ENCODE results near the gene MPRIP. TPM values are rescaled to one million over a fixed set of nuclear protein-coding genes. Genes with fewer than 3 reads are reported as not detected.

Gene MPRIP
- total RNA-seq, 8 experiments from 2014 or later: 35.0 to 136 (median 91.5) TPM

DNA sequence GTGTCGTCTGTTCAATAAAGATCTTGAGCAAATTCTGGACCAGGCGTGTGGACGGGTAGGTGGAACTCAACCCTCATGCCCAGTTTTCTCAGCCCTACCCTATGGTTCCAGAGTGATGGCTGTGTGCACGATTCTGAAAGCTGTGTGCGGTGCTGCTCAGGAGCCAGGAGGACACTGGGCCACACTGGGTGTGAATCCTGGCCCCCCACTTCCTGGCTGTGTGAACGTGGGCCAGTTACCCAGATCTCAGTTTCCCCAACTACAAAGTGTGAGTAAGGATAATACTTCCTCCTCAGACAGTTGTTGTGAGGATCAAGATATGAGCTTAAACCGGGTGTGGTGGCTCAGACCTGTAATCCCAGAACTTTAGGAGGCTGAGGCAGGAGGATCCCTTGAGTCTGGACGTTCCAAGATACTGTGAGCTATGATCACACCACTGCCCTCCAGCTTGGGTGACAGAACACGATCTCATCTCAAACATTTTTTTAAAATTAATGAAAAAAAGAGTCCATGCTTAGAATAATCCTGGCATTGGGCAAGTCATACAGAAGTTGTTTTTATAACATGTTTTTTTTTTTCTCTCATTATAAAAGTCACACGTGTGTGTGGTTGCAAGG, 14.7 kb upstream of the MPRIP start:
- Histone ChIP-seq H3K27ac (no peak overlapping the region), H3K4me3 (no peak overlapping the region), H3K4me1 (replicated peaks in 1 of 2) (peaks cover 16 to 47% of the 10 kb centered on the region in 2 donors)
- WGBS, 10 experiments: 44 to 100% (median 79%) methylated on average over 1 to 7 of the region's 10 CpGs; no CpG with 5 or more reads in 2 of the 10 experiments
- ATAC-seq (replicated peaks in 6 of 8): peak in 3 of 8 experiments; percentile 2 to 3 (median 2)
- in situ Hi-C loops (cut with MboI; ENCODE audit: low pct_unique_long_range_greater_than_20kb in 2 of 9, low sequenced_read_pairs in 9 of 9, unreplicated experiment in 9 of 9): no loop called here

DNA sequence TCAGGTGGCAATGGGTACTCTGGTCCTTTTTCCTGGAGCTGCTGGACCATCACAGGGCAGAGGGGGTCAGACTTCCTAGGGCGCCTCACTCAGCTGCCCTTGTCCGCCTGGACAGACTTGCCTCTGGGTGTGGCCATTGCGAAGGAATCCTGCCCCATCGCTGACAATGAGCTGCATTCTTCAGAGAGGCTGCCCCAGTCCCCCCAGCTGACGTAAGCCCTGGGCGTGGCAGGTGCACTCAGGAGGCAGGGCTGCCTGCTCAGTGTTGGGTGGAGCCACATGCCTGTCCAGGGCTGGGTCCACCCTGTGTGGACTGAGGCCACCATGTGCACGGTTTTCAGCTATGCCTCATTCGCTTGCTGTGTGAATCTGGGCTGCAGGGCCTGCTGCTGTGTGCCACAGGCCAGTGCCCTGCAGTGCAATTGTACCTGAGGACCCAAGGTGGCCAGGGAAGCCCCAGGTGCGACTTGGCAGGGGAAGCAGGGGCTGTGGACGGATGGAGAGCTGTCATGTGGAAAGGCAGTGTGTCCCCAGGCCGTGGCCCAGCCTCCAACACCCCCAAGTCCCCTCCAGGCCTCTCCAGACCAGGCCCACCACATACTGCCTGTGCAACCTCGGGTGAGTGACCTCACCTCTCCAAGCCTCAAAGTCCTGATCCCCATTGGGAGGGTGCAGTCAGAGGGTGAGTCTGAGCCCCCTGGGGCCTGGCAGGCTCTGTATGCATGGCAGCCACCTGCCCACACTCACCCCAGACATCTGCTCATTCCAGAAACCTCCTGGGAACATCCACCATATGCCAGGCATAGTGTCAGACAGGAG, 14.0 kb upstream of the MPRIP start:
- Histone ChIP-seq H3K4me1 (replicated peaks in 1 of 2) (peaks cover 16 to 40% of the 10 kb centered on the region in 2 donors), H3K27ac (no peak overlapping the region), H3K4me3 (no peak overlapping the region)
- WGBS, 10 experiments: 0 to 86% (median 54%) methylated on average over 1 to 4 of the region's 12 CpGs; no CpG with 5 or more reads in 3 of the 10 experiments
- in situ Hi-C loops (cut with MboI; ENCODE audit: low pct_unique_long_range_greater_than_20kb in 2 of 9, low sequenced_read_pairs in 9 of 9, unreplicated experiment in 9 of 9): no loop called here
- ATAC-seq (replicated peaks in 6 of 8): peak; percentile 91 to 99 (median 94)

DNA sequence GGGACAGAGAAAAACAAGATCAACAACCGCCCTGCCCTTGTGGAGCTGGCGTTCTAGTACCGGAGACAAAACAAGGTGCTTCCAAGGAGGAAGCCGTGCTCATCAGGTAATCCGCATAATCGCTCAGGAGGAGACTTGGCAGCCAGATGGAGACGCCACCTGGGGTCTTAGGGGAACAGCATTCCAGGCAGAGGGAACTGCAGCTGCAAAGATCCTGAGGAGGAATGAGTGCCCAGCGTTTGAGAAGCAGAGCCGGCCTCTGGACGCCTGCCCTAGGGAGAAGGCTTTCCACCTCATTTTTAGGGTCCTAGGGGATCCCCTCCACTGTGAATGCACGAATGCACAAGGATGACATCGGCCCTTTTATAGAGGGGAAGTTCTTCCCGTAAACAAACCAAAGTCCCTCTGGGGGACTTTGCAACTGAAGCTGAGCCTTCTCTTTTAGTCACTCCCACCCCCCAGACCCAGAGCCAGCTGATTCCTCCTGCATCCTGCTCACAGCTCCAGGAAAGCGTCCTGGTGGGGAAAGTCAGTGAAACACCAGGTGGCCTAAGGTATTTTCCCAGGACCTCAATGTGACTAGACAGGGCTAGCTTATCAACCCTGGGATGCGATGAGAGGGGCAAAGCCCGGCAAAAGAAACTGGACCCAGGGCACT, 13.2 kb upstream of the MPRIP start:
- ATAC-seq (replicated peaks in 6 of 8): no peak
- Histone ChIP-seq H3K4me1 (replicated peaks in 1 of 2) (peaks cover 16 to 40% of the 10 kb centered on the region in 2 donors), H3K4me3 (no peak overlapping the region), H3K27ac (no peak overlapping the region)
- WGBS, 10 experiments: 64 to 100% (median 83%) methylated on average over 1 to 12 of the region's 16 CpGs; no CpG with 5 or more reads in 2 of the 10 experiments
- in situ Hi-C loops (cut with MboI; ENCODE audit: low pct_unique_long_range_greater_than_20kb in 2 of 9, low sequenced_read_pairs in 9 of 9, unreplicated experiment in 9 of 9): no loop called here

DNA sequence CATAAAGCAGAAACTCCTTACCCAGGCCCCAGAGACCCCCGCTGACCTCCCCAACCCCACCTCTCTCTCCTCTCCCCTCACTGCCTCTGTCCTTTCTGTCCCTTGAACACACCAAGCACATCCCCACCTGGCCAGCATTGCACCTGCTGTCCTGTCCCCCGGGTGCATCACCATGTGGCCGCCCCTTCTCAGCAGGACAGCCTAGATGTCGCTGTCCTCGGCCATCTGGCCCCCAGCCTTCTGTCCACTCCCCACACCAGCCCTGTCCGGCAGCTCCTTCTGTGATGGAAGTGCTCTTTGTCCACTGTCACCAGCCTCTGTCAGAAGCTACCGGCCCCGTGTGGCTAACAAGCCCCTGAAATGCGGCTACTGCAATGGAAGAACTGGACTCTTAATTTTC, 12.3 kb upstream of the MPRIP start:
- 56 to 70% methylated on average over 2 to 3 of the region's 9 CpGs; no CpG with 5 or more reads in 8 of the 10 experiments for WGBS, 10 experiments
- Histone ChIP-seq H3K4me1 (replicated peaks in 1 of 2) (peaks cover 16 to 40% of the 10 kb centered on the region in 2 donors), H3K4me3 (no peak overlapping the region), H3K27ac (no peak overlapping the region)
- in situ Hi-C loops (cut with MboI; ENCODE audit: low pct_unique_long_range_greater_than_20kb in 2 of 9, low sequenced_read_pairs in 9 of 9, unreplicated experiment in 9 of 9): no loop called here
- ATAC-seq (replicated peaks in 6 of 8): no peak

- peaks cover 16 to 40% of the 10 kb centered on the region in 2 donors for H3K4me1 ChIP-seq (replicated peaks in 1 of 2)
- in situ Hi-C loops (cut with MboI; ENCODE audit: low pct_unique_long_range_greater_than_20kb in 2 of 9, low sequenced_read_pairs in 9 of 9, unreplicated experiment in 9 of 9): no loop called here
- no peak overlapping the region for H3K27ac ChIP-seq
- peak in 1 of 8 experiments; percentile 31 for ATAC-seq (replicated peaks in 6 of 8)
- WGBS, 10 experiments: 83 to 100% (median 93%) methylated on average over 1 to 4 of the region's 12 CpGs; no CpG with 5 or more reads in 2 of the 10 experiments
- no peak overlapping the region for H3K4me3 ChIP-seq
Measured at GRCh38 chr17:17030515-17031211, 11.6 kb upstream of the MPRIP start.

DNA sequence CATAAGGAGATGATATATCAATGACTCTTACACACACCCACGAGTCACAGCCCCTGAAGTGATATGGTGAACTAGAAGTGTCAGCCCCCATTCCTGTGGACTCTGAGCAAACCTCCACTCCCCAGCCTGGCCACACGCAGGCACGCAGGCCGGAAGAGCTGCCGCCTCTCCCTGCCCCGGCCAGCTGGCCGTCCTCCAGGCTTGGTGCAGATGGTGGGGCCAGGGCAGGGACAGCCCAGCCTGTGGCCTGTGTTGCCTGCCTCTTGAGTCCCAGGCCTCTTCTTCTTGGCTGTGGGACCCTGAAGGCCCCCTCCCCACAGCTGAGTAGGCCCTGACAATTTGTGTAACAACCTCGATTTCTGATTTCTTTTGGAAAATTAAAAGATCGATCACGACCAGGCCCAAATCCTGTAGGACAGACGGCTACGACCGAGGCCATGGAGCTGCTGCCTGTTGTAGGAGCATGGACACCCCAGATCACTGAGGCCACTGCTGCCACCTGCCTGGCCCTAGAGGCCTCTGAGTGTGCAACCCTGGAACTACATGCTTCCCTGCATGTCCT, 10.0 kb upstream of the MPRIP start:
- peaks cover 16 to 40% of the 10 kb centered on the region in 2 donors for H3K4me1 ChIP-seq (replicated peaks in 1 of 2)
- 20 to 81% (median 47%) methylated on average over 1 to 8 of the region's 13 CpGs; no CpG with 5 or more reads in 4 of the 10 experiments for WGBS, 10 experiments
- H3K27ac ChIP-seq: peak overlapping the region in 1 of 2 donors; percentile 55
- no peak overlapping the region for H3K4me3 ChIP-seq
- ATAC-seq (replicated peaks in 6 of 8): peak; percentile 45 to 61 (median 52)
- in situ Hi-C loops (cut with MboI; ENCODE audit: low pct_unique_long_range_greater_than_20kb in 2 of 9, low sequenced_read_pairs in 9 of 9, unreplicated experiment in 9 of 9): no loop called here

GRCh38 chr17:17033466-17033865, 8.8 kb upstream of the MPRIP start:
- peaks cover 16 to 35% of the 10 kb centered on the region in 2 donors for H3K4me1 ChIP-seq (replicated peaks in 1 of 2)
- in situ Hi-C loops (cut with MboI; ENCODE audit: low pct_unique_long_range_greater_than_20kb in 2 of 9, low sequenced_read_pairs in 9 of 9, unreplicated experiment in 9 of 9): no loop called here
- no peak for ATAC-seq (replicated peaks in 6 of 8)
- WGBS, 10 experiments: 38 to 98% (median 81%) methylated on average over 2 to 7 of the region's 7 CpGs
- H3K4me3 ChIP-seq: no peak overlapping the region
- H3K27ac ChIP-seq: no peak overlapping the region

DNA sequence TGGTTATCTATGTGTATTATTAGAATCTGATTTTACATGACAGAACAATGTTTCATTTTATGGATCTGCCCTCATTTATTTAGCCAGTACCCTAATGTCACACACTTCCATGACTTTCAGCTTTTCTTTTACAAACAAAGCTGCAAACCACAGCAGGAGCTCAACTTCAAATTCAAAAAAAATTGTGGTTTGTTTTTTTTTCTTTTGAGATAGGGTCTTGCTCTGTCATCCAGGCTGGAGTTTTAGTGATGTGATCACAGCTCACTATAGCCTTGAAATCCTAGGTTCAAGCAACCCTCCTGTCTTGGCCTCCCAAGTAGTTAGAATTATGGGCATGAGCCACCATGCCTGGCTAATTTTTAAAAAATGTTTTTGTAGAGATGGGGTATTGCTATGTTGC, 8.2 kb upstream of the MPRIP start:
- H3K4me3 ChIP-seq: no peak overlapping the region
- H3K4me1 ChIP-seq (replicated peaks in 1 of 2): peaks cover 16 to 30% of the 10 kb centered on the region in 2 donors
- no peak overlapping the region for H3K27ac ChIP-seq
- no peak for ATAC-seq (replicated peaks in 6 of 8)
- in situ Hi-C loops (cut with MboI; ENCODE audit: low pct_unique_long_range_greater_than_20kb in 2 of 9, low sequenced_read_pairs in 9 of 9, unreplicated experiment in 9 of 9): no loop called here

DNA sequence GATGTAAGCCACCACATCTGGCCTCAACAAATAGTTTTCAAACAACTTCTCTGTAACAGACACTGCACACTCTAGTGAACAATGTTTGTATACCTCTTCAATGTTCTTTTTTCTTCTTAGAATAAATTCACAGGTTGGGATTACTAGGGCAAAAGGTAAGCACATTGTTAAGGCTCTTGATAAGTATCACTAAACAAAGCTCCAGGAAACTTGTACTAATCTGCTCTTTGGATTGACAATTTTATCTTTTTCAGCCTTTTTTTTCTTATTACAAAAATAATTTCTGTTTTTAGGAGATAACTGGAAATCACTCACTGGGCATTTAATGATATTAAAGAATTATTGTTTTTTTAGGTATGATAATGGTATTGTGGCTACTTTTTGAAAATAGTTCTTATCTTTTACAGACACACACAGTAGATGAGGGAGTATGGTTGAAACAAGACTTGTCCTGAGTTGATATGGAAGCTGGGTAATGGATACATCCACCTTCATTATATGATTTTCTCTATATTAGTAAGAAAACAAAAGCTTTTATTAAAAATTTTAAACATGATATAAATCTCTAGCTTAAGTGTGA, 7.7 kb upstream of the MPRIP start:
- Histone ChIP-seq H3K4me1 (replicated peaks in 1 of 2) (peaks cover 14 to 26% of the 10 kb centered on the region in 2 donors), H3K27ac (no peak overlapping the region), H3K4me3 (no peak overlapping the region)
- no peak for ATAC-seq (replicated peaks in 6 of 8)
- in situ Hi-C loops (cut with MboI; ENCODE audit: low pct_unique_long_range_greater_than_20kb in 2 of 9, low sequenced_read_pairs in 9 of 9, unreplicated experiment in 9 of 9): no loop called here

- in situ Hi-C loops (cut with MboI; ENCODE audit: low pct_unique_long_range_greater_than_20kb in 2 of 9, low sequenced_read_pairs in 9 of 9, unreplicated experiment in 9 of 9): no loop called here
- Histone ChIP-seq H3K4me1 (replicated peaks in 1 of 2) (peaks cover 10 to 17% of the 10 kb centered on the region in 2 donors), H3K4me3 (no peak overlapping the region), H3K27ac (no peak overlapping the region)
- WGBS, 10 experiments: 10 to 100% (median 50%) methylated on average over 1 to 4 of the region's 6 CpGs; no CpG with 5 or more reads in 5 of the 10 experiments
- ATAC-seq (replicated peaks in 6 of 8): no peak
Measured at GRCh38 chr17:17035490-17035889, 6.8 kb upstream of the MPRIP start.

DNA sequence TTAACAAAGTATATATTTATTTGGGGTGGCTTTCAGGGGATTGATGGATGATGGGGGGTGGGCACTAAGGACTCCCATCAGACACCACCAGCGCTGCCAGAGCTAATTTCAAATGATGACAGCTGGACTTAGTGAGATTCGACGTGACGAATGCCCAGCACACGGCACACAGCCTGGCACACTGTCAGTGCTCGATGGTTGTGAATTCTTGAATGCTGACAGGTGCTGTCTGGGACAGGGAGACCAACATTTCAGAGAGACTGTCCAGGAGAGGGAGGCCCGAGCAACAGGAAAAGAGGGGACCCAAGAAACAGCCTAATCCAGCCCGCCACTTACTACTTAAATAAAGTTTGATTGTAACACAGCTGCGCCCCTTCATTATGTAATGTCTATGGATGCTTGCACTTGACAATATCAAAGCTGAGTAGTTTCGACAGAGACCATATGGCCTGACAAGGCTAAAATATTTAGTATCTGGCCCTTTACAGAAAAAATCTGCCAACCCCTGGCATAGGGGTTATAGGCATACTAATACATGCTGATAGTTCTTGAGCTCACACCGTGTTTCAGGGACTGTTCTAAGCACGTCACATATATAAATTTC, 6.2 kb upstream of the MPRIP start:
- 59 to 100% (median 88%) methylated on average over 1 to 12 of the region's 12 CpGs; no CpG with 5 or more reads in 2 of the 10 experiments for WGBS, 10 experiments
- no peak overlapping the region for H3K4me3 ChIP-seq
- peaks cover 11 to 12% of the 10 kb centered on the region in 2 donors for H3K4me1 ChIP-seq (replicated peaks in 1 of 2)
- no peak for ATAC-seq (replicated peaks in 6 of 8)
- in situ Hi-C loops (cut with MboI; ENCODE audit: low pct_unique_long_range_greater_than_20kb in 2 of 9, low sequenced_read_pairs in 9 of 9, unreplicated experiment in 9 of 9): no loop called here
- no peak overlapping the region for H3K27ac ChIP-seq

GRCh38 chr17:17036524-17036998, 5.7 kb upstream of the MPRIP start:
- peaks cover 15% of the 10 kb centered on the region in 2 donors for H3K4me1 ChIP-seq (replicated peaks in 1 of 2)
- in situ Hi-C loops (cut with MboI; ENCODE audit: low pct_unique_long_range_greater_than_20kb in 2 of 9, low sequenced_read_pairs in 9 of 9, unreplicated experiment in 9 of 9): no loop called here
- H3K27ac ChIP-seq: no peak overlapping the region
- no peak overlapping the region for H3K4me3 ChIP-seq
- ATAC-seq (replicated peaks in 6 of 8): peak in 1 of 8 experiments; percentile 6
- 33 to 100% (median 67%) methylated on average over 1 to 3 of the region's 10 CpGs; no CpG with 5 or more reads in 5 of the 10 experiments for whole genome bisulfite sequencing, 10 experiments
